Colonic mucosa (tissue), 4 donors: ENCODE results near the gene BRD4. TPM values are rescaled to one million over a fixed set of nuclear protein-coding genes. Genes with fewer than 3 reads are reported as not detected.

Experiments
- DNase-seq: peaks from one replicate; pipeline ENCODE4 v3.0.0-alpha.2; 2020
- H3K27ac ChIP-seq: fragments of 200-600 bp; one replicate; pipeline ENCODE4 v1.8.0; 2021
- H3K27me3 ChIP-seq: fragments of 200-600 bp; one replicate; pipeline ENCODE4 v1.8.0; 2021
- H3K36me3 ChIP-seq: fragments of 200-600 bp; one replicate; pipeline ENCODE4 v1.8.0; 2021
- H3K4me1 ChIP-seq: fragments of 200-600 bp; one replicate; pipeline ENCODE4 v1.8.0; 2021; ENCODE audit warnings: mild to moderate bottlenecking
- H3K4me3 ChIP-seq: fragments of 200-600 bp; one replicate; pipeline ENCODE4 v1.8.0; 2021
- H3K9ac ChIP-seq, 2 donors: one replicate each; pipeline ENCODE4 v1.7.0; 2013; ENCODE audit warnings: control low read depth in 2 of 2, low read depth in 2 of 2, low read length in 2 of 2
- H3K9me3 ChIP-seq: fragments of 200-600 bp; one replicate; pipeline ENCODE4 v1.8.0; 2021
- CTCF ChIP-seq: fragments of 200-600 bp; IDR thresholded peaks from one replicate; pipeline ENCODE4 v1.8.0; 2022; ENCODE audit warnings: antibody characterized with exemption, mild to moderate bottlenecking
- intact Hi-C: fragments of 100-400 bp; cut with DNase I; formaldehyde crosslinking; loops from one replicate; pipeline ENCODE4 v1.14.1; 2022
- total RNA-seq, 2 donors: library from RNA; stranded (reverse); fragmentation: NEBNext Ultra II Directional in 1 of 2; extraction: Animal tissue kit (Norgen Biotek cat#: 25700) in 1 of 2; gene quantifications; one replicate each; pipeline ENCODE4 v1.2.1, GENCODE V29; 2021
- donor health status: healthy.
- donor health status: DM: no; HTN: no; CAD: no.
- donor health status: DM: no; HTN: no; CAD: no.

The BRD4 gene
- total RNA-seq, 2 donors from 2014 or later, result 67.2 to 82.7 TPM

GRCh38 chr19:15251749-15252397 lies 80.5 kb downstream of the BRD4 start:
- peaks cover 14% of the 10 kb centered on the region for H3K36me3 ChIP-seq
- no peak overlapping the region for H3K4me3 ChIP-seq
- intact Hi-C loops, result no loop called here
- peaks cover 19% of the 10 kb centered on the region for H3K4me1 ChIP-seq
- peak overlapping the region; percentile 66 for H3K27ac ChIP-seq
- no peaks in the 10 kb centered on the region for H3K27me3 ChIP-seq
- no peak for TF ChIP-seq CTCF
- H3K9ac ChIP-seq, result peak overlapping the region in 1 of 2 donors; percentile 3
- DNase-seq, result peak; percentile 56
- H3K9me3 ChIP-seq, result no peaks in the 10 kb centered on the region

GRCh38 chr19:15251010-15251748 lies 81.2 kb downstream of the BRD4 start:
- no peak for DNase-seq
- H3K27ac ChIP-seq, result peak overlapping the region; percentile 77
- H3K4me3 ChIP-seq, result no peak overlapping the region
- peaks cover 14% of the 10 kb centered on the region for H3K36me3 ChIP-seq
- intact Hi-C loops, result no loop called here
- no peaks in the 10 kb centered on the region for H3K27me3 ChIP-seq
- H3K9me3 ChIP-seq, result no peaks in the 10 kb centered on the region
- peaks cover 19% of the 10 kb centered on the region for H3K4me1 ChIP-seq
- H3K9ac ChIP-seq, result peak overlapping the region in 1 of 2 donors; percentile 38
- no peak for TF ChIP-seq CTCF

- TF ChIP-seq CTCF, result no peak
- Histone ChIP-seq H3K27me3 (no peaks in the 10 kb centered on the region), H3K36me3 (peaks cover 18% of the 10 kb centered on the region), H3K9me3 (no peaks in the 10 kb centered on the region), H3K9ac (peak overlapping the region in 1 of 2 donors; percentile 38), H3K4me1 (peaks cover 19% of the 10 kb centered on the region), H3K27ac (peak overlapping the region; percentile 77), H3K4me3 (no peak overlapping the region)
- intact Hi-C loops, result no loop called here
- no peak for DNase-seq
These were observed 81.7 kb downstream of the BRD4 start for GRCh38 chr19:15250640-15250993.

- no peaks in the 10 kb centered on the region for H3K9me3 ChIP-seq
- H3K4me3 ChIP-seq, result no peak overlapping the region
- intact Hi-C loops, result no loop called here
- peaks cover 19% of the 10 kb centered on the region for H3K4me1 ChIP-seq
- H3K27me3 ChIP-seq, result no peaks in the 10 kb centered on the region
- peak overlapping the region; percentile 77 for H3K27ac ChIP-seq
- H3K9ac ChIP-seq, result peak overlapping the region in 1 of 2 donors; percentile 38
- H3K36me3 ChIP-seq, result peaks cover 20% of the 10 kb centered on the region
- no peak for TF ChIP-seq CTCF
- peak; percentile 42 for DNase-seq
These were observed 82.2 kb downstream of the BRD4 start for GRCh38 chr19:15249972-15250639.

- H3K9me3 ChIP-seq, result no peaks in the 10 kb centered on the region
- peaks cover 19% of the 10 kb centered on the region for H3K4me1 ChIP-seq
- peak overlapping the region; percentile 68 for H3K27ac ChIP-seq
- no peak for TF ChIP-seq CTCF
- intact Hi-C loops, result no loop called here
- no peaks in the 10 kb centered on the region for H3K27me3 ChIP-seq
- peaks cover 14% of the 10 kb centered on the region for H3K36me3 ChIP-seq
- peak overlapping the region; percentile 14 to 41 for H3K9ac ChIP-seq
- no peak for DNase-seq
- H3K4me3 ChIP-seq, result no peak overlapping the region
These were observed 82.8 kb downstream of the BRD4 start for GRCh38 chr19:15249528-15249874.
